Mesothelial cell of epicardium (in vitro differentiated cells): ENCODE measurements around the gene BTLA. TPM values are rescaled to one million over a fixed set of nuclear protein-coding genes. Genes with fewer than 3 reads are reported as not detected.
A peak's percentile ranks its signal among the peaks of the same experiment; 100 is the strongest.

Experiments
- DNase-seq, 2 experiments: peaks; one replicate each; pipeline ENCODE4 v3.0.0; 2021; ENCODE audit warnings: low spot score in 2 of 2; ENCODE audit not compliant: unreplicated experiment in 2 of 2
- H3K27ac Mint-ChIP-seq: 2 replicates; pipeline ENCODE4 v1.8.0; 2021; ENCODE audit warnings: mixed read lengths
- H3K27me3 Mint-ChIP-seq: 2 replicates; pipeline ENCODE4 v1.8.0; 2021; ENCODE audit warnings: low read depth, mixed read lengths
- H3K36me3 Mint-ChIP-seq: 2 replicates; pipeline ENCODE4 v1.8.0; 2021; ENCODE audit warnings: mixed read lengths
- H3K4me1 Mint-ChIP-seq: 2 replicates; pipeline ENCODE4 v1.8.0; 2021; ENCODE audit warnings: mixed read lengths
- H3K4me3 Mint-ChIP-seq: 2 replicates; pipeline ENCODE4 v1.8.0; 2021; ENCODE audit warnings: mild to moderate bottlenecking, moderate library complexity, mixed read lengths
- H3K9me3 Mint-ChIP-seq: 2 replicates; pipeline ENCODE4 v1.8.0; 2021; ENCODE audit warnings: mixed read lengths
- total RNA-seq: library from RNA; stranded (reverse); gene quantifications from 3 replicates; pipeline ENCODE4 v1.2.1, GENCODE V29; 2021
- TF ChIP-seq, protein P1 (sequence below): fragments of 200-600 bp; sonication (generic); IDR thresholded peaks from one replicate; pipeline ENCODE4 v1.5.0; 2021; ENCODE audit warnings: antibody characterized with exemption; ENCODE audit not compliant: unreplicated experiment

BTLA gene
- total RNA-seq, 1 donor from 2014 or later, result not detected

DNA sequence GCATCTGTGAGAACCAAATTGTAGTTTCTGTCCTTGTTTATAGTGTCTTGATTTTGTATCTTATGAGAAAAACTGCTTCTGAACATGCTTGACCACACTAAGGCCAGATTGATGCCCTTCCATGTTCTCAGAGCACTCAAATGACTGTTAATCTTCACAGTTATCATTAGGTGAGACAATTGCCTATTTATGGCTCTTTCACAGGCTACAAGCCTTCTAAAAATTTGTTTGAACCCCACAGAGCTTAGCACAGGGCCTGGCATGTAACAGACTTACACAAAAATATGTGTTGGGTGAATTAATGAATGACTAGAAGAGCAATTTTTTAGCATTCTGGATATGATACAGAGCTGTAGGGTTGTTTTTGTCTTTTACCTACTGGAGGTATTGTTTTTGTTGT, 43.1 kb downstream of the BTLA start:
- H3K36me3 Mint-ChIP-seq, result no peaks in the 10 kb centered on the region
- H3K4me1 Mint-ChIP-seq, result no peaks in the 10 kb centered on the region
- H3K4me3 Mint-ChIP-seq, result no peak overlapping the region
- peaks cover 4% of the 10 kb centered on the region for H3K9me3 Mint-ChIP-seq
- no peaks in the 10 kb centered on the region for H3K27me3 Mint-ChIP-seq
- no peak for DNase-seq
- TF ChIP-seq, protein P1, sequence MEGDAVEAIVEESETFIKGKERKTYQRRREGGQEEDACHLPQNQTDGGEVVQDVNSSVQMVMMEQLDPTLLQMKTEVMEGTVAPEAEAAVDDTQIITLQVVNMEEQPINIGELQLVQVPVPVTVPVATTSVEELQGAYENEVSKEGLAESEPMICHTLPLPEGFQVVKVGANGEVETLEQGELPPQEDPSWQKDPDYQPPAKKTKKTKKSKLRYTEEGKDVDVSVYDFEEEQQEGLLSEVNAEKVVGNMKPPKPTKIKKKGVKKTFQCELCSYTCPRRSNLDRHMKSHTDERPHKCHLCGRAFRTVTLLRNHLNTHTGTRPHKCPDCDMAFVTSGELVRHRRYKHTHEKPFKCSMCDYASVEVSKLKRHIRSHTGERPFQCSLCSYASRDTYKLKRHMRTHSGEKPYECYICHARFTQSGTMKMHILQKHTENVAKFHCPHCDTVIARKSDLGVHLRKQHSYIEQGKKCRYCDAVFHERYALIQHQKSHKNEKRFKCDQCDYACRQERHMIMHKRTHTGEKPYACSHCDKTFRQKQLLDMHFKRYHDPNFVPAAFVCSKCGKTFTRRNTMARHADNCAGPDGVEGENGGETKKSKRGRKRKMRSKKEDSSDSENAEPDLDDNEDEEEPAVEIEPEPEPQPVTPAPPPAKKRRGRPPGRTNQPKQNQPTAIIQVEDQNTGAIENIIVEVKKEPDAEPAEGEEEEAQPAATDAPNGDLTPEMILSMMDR, result no peak
- no peak overlapping the region for H3K27ac Mint-ChIP-seq

DNA sequence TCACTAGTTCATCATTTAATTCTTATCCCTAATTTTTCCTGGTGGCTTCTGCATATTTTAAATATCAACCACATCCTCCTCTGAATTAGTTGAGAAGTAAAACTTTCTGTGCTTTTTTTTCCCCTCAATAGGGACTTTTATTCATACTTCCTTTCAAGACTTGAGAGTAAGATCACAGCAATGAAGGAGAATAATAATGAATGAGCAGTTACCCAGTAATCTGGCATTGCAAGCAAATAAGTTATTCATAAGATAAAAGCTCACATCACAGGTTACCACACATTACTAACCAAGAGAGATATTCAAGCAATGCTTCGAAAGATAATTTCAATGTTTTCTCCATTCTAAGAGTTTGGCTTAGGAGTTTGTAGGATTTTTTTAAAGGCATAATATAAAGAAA, 50.3 kb downstream of the BTLA start:
- Mint-ChIP-seq H3K27me3 (peaks cover 2% of the 10 kb centered on the region), H3K27ac (no peak overlapping the region), H3K9me3 (no peaks in the 10 kb centered on the region), H3K4me1 (no peaks in the 10 kb centered on the region), H3K4me3 (no peak overlapping the region), H3K36me3 (no peaks in the 10 kb centered on the region)
- no peak for DNase-seq
- TF ChIP-seq, protein P1, result no peak

DNA sequence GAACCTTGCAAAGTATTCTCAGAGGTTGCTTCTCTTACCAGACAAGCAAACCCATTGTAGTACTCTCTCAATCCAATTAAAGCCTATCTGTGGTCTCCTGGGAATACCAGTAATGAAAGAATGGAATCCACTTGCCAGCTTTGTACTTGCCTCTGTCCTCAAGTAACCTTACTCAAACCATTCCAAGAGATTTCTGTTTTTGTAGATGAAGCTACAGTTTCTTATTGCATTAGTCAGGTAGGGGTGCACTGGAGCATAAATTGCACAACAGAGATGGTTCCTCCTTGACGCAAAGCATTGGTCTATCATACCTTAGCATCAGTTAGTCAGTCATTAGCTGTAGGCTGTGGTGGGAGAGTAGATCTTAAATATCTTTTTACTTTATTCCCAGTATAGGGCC, 52.9 kb downstream of the BTLA start:
- no peaks in the 10 kb centered on the region for H3K4me1 Mint-ChIP-seq
- H3K9me3 Mint-ChIP-seq, result no peaks in the 10 kb centered on the region
- no peak overlapping the region for H3K4me3 Mint-ChIP-seq
- no peak for DNase-seq
- TF ChIP-seq, protein P1, result no peak
- H3K27me3 Mint-ChIP-seq, result peaks cover 2% of the 10 kb centered on the region
- no peaks in the 10 kb centered on the region for H3K36me3 Mint-ChIP-seq
- H3K27ac Mint-ChIP-seq, result no peak overlapping the region

DNA sequence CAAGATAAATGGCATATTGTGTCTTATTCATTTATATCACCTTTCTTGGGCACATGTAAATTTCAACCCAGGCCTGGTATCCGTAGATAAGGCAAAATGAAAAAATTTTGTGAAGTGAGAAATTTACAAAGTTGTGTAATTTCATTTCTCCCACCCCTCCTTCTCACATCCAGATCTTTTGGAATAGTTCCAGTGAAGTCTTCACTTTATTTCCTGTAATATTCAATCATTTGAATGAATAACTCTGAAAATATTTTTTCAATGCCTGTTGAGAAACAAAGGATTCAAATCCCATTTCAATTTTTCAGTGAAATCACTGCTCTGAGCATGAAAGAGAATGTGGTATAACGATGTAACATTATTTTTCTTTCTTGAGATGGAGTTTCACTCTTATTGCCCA, 53.4 kb downstream of the BTLA start:
- Mint-ChIP-seq H3K4me1 (no peaks in the 10 kb centered on the region), H3K4me3 (no peak overlapping the region), H3K27ac (no peak overlapping the region), H3K27me3 (peaks cover 2% of the 10 kb centered on the region), H3K36me3 (no peaks in the 10 kb centered on the region), H3K9me3 (peaks cover under 1% of the 10 kb centered on the region)
- TF ChIP-seq, protein P1, result no peak
- DNase-seq, result no peak

DNA sequence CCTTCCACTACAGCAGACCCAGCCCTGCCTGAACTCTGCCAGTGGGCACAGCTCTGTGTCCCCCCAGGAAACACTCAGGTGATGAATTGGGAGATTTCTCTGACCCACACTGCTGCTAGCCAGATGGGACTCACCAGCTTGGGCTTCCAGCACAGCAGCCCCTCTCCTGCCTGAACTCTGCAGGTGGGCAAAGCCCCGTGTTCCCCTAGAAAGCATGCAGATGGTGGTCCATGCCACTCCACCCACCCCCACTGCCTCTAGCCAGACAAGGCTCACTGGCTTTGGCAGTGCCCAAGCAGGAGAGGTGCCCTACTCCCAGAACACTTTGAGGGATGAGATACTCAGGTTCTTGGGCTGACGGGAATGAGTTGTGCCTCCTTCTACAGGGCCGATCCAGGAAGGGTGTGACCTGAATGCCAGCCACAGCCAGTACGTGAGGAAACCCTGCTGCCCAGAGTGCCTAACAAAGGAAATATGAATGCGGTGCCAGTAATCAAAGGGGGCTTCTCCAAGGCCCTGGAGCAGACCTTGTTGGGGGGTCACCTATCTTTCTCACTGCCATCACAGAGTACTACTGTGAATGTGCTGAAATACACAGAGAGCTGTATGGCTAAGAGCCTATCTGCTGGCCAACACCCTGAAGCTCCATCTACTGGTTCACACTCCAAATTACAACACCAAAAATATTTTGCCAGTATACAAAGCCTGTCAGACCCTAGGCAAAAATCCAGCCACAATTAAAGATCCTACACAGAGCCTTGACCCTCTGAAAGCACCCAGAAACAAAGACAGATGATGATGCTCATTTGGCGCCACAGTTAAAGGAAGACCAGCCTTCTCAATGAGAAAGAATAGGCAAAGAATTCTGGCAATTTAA, 61.9 kb downstream of the BTLA start:
- DNase-seq, result no peak
- Mint-ChIP-seq H3K27ac (no peak overlapping the region), H3K36me3 (peaks cover 6% of the 10 kb centered on the region), H3K4me1 (no peaks in the 10 kb centered on the region), H3K27me3 (no peaks in the 10 kb centered on the region), H3K4me3 (no peak overlapping the region), H3K9me3 (peaks cover 54% of the 10 kb centered on the region)
- TF ChIP-seq, protein P1, result peak; percentile 16
